HG03045 (cell line): ENCODE results near the gene CPED1.

Experiments used
- ATAC-seq: cut with Tn5 transposase; IDR thresholded peaks from one replicate; pipeline ENCODE4 v1.9.1; 2021; ENCODE audit warnings: mild to moderate bottlenecking, moderate library complexity; ENCODE audit not compliant: unreplicated experiment

Gene CPED1

DNA sequence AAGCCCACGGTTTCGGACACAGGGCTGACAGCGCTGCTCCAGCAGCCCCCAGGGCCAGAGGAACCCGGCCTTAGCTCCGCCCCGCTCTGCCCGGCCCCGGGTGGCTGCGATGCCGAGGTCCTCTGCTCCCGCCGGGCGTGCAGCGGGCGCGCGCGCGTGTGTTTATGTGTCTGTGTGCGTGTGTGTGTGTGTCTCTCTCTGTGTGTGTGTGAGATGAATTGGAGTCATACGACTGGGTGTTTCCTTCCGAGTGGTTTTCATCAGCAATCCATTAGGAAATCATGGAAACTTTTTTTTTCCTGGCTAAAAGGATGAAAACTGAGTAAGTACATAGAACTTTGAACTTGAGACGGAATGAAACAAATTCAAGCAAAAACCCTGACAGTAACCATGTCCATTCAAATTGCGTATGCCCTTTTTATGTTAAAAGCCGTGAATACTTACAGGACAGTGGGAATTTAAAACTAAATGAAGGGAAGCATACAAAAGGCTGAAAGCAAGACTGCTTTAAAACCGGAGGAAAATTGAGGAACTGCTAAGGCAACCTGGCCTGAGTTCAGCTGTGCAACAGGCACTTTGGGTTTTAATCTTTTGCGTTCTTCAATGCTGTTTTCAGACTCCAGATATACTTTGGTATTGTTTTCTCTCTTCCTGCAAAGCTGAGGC is at the start of gene CPED1:
TSS of gene CPED1 (plus strand) at position 121 of the 666 bp plus-strand sequence. CDS start 911 bp downstream, outside the sequence.
- ATAC-seq = peak; percentile 73

DNA sequence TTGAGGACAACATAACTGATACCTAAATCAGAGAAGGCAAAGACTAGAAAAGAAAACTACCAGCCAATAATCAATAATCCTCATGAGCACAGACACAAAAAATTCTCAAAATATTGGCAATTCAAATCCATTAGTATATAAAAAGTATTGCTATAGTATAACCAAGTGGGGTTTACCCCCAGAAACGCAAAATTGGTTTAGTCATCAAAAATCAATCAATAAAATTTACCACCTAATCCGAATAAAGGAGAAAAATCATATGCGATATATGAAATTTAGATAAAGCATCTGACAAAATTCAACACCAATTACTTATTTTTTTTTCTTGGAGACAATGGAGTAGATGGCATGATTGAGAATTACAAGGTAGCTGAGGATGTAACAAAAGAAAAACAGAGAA is 49.2 kb upstream of the CPED1 start:
- ATAC-seq = no peak

DNA sequence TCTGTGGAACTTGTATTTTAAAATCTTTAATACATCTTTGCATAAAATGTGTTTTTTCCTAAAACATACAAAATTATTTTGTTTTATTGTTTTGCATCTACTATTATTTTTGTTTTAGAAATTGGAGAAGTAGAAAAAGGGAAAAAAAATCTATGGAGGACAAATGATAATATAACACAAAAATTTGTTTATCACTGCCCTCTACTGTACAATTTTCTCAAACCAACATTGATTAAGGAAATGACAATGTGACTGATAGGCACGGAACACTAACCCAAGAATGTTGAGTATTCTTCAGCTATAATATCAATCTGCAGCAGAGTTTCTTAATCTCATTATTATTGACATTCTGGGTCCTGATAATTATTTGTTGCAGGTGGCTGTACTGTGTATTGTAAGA is 47.4 kb upstream of the CPED1 start:
- no peak for ATAC-seq

DNA sequence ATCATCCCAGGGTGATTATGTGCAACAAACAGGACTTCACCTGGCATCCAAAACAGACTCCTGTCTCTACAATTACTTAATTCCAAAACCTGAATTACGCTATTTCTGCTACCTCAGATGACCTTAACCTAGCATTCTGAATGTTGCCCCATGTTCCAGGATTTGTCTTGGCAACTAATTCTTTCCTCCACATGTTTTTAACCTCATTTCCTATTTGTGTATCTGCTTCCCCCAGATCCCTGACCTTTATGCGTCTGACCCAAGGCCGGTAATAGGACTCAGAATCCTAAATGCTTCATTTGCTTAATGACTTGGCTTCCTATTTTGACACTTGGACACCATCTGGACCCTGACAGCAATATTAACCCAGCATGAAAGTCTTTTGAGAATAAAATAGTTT is 46.7 kb upstream of the CPED1 start:
- ATAC-seq = no peak

DNA sequence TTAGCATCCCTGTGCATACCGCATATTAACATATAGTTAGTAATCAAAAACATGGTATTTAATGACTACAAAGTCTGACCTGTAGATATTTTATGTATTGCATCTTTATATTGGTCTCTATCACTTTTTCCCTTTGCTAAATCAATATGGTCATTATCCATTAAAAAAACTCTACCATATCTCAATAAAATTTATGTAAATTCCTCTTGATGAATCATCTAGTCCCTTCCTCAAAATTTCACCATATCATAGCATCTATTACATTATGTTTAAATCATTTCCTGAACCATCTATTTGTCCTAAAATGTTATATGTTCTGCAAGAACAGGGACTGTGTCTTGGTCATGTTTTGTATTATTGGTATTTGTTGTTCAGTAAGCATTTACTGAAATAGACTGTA is 45.6 kb upstream of the CPED1 start:
- no peak for ATAC-seq

DNA sequence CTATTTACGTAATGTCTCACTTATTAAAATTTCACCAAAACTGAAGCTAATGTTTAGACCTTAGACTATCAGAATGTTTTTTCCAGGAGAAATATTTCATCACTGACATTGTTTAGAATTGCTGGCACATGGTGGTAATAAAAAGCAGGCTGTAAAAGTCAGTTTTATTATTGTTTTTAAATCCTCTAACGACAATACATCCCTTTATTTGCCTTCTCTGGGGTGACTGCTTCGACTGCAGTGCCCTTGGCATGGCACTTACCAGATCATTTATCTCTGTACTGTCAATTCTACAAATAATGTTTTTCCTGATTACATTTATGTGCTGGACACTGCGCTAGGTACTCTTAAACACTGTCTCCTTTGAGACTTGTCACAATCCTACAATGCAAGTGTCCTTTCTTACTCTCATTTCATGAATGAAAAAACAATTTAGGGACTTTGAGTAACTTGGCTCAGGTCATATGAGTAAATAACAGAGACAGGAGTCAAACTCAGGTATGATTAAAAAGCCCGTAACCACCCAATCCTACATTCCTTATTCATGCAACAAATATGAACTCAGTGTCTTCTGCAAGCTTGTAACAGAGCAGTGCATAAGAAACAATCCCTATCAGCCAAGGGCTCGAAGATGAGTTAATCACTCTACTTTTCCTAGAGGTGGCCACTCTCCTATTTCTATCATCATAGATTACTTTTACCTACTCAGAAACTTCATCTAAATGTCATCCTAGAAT is 43.5 kb upstream of the CPED1 start:
- ATAC-seq = no peak

DNA sequence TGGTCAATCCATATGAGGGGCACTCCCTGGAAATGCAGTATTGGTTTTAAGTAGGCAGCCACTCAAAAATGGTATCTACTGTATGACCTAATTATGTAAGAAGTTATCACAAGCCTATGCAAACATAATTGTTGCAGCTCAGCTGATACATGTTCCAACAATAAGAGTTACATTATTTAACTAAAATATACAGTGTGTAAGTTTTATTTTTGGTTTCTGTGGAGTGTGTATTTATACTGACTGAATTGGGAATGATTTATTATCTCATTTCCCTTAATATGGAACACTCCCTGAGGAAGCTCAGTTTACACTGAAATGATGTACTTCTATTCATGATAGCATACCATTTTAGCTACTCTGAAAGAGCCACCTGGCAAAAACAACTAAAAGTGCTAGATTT is 40.5 kb upstream of the CPED1 start:
- no peak for ATAC-seq

DNA sequence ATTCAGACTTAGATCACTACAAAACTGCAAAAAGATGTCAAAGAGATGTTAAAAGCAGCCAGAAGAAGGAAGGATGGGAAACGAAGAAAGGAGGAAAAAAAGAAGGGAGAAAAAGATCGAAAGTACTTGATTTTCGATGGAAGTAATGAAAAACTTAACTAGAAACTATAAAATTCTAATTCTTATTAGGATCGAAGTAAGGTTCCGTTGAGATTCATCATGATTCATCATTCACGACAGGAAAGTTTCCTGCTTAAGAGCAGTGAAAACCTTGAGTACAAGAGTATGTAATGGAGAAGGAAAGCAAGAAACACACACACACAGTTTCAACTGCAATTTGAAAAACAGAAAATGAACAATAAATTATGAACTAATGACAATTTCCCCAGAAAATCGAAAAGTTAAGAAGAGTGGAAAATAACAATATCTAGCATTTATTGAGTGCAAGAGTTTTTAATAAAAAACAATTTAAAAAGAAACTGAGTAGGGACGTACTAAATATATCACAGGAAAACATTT is 39.1 kb upstream of the CPED1 start:
- no peak for ATAC-seq

DNA sequence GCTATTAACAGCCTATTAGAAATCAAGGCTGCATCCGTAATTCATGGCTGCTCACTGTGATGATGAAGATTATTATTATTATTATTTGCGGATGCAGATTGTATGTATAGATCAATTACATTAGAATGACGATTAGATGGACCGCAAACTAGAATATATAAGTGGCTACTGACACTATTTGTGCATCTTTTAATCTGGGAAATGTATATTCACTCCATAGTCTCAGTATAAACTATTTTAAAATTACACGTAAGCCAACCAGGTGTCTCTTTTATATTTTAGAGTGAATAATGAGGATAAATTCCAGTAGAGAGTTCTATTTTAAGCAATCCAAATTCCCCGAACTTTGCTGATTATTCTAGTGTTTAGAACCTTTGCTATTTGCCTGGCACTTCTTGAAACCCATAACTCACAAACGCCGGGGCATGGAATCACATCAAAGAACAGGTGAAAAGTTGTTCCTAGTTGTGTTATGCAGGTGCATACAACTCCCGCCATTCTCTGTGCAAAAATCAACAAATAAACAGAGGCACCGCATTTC is 38.4 kb upstream of the CPED1 start:
- ATAC-seq = no peak

DNA sequence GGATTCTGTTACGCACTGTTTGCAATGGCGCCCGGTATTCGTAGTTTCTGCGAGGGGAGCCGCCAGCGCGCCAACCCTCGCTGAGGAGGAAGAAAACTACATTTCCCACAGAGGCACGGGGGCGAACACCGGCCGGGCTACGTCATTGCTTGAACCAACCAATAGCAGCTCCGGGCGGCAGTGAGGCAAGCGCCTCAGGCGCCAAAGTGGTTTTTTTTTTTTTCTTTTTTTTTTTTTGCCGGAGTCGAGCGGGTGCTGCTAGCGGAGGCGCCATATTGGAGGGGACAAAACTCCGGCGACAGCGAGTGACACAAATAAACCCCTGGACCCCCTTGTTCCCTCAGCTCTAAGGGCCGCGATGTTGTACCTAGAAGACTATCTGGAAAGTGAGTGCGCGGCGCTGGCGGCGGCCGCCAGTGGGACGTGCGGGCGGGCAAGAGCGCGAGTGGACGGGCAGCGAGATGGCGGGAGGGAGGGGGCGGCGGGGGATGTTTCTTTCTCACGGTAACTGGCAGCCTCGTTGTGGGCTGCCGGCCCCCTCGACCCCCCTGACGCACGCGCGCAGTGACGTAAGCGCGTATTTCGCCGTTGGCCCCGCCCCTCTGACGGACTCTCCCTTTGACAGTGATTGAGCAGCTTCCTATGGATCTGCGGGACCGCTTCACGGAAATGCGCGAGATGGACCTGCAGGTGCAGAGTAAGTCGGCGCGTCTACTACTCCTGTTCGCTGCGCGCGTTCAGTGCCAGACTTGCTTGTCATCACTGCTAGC is 37.8 kb upstream of the CPED1 start, which contains the start of gene ING3:
TSS of gene ING3 (plus strand) at position 239 of the 770 bp plus-strand sequence. CDS start at position 359, 120 bp downstream.
- peak; percentile 99 for ATAC-seq

DNA sequence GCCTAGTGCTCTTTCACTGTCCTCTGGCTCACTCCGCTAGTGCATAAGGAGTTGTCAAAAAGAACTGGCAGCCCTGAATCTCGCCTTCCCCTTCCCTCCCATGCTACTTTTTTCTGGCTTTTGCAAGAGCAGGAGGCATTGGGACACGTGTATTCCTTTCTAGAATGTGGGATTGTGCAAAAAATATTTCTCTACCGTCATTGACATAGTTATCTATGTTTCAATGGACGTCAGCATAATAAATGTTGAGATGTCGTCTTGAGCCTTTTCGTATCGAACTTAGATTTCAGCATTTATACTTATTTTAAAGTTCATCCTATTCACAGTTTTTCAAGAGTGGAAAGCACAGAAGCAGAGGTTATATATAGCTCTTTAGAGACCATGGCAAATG is 37.2 kb upstream of the CPED1 start:
- no peak for ATAC-seq

DNA sequence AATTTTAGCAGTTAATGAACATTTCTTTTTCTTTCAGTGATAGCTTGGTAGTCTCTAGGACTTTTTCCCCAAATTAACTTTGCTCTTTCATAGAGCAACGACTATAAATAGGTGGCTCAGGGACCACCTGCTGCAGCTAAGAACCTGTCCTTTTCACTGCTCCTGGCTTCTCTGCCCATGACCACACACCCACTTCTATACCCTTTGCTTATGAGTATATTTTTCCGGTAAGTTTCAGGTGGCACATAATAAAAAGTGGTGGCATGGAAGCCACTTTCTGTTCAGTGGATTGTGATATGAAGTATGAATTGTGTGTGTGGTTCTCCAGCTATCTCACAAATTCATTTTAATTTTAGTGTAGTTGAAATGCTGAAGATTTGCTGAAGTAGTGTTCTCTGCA is 36.7 kb upstream of the CPED1 start:
- no peak for ATAC-seq

DNA sequence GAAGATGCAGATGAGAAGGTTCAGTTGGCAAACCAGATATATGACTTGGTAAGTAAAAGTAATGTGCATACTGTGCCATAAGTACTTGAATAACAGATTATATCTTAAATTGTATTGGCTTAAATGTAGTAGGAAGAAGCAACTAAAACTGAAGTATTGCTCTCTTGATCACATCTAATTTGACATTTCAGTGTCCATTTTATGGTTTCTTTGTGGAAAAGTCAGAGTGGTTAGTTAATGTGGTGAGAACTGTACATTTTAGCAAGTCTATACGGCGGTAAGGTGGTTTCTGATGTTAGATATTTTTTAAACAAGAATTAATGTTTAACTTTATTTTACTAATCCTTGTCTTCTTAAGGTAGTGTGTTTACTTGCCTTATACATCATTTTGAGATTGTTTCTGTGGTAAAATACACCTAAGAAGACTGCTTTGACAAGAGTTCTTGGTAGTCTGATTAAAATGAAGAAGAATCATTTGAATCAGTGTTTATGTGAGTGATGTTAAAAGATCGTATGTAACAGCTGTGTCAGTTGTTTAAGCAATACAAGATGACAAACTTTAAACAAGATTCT is 32.8 kb upstream of the CPED1 start:
- no peak for ATAC-seq

DNA sequence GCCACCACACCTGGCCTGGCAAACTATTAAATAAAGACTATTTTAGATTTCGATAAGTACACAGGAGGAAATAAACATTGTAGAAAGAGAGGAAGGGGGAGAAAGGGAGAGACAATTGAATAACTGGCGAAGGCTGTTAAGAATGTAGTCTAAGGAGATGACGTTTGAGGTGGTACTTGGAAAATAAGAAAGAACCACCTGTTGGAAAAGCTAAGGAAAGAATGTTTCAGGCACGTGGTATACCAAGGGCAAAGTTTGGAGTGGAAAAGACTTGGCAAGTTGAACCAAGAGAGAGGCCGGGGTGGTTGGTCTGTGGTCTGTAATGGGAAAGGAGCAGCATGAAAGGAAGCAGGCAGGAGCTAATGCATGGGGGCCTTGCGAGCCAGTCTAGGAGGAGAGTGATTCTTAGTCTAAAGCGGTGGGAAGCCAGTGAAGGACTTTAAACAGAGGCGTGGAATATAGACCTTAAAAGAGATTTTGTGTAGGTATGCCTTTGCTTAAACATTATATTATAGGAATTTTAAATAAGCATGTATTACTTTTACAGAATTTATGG is 28.5 kb upstream of the CPED1 start:
- ATAC-seq = no peak

DNA sequence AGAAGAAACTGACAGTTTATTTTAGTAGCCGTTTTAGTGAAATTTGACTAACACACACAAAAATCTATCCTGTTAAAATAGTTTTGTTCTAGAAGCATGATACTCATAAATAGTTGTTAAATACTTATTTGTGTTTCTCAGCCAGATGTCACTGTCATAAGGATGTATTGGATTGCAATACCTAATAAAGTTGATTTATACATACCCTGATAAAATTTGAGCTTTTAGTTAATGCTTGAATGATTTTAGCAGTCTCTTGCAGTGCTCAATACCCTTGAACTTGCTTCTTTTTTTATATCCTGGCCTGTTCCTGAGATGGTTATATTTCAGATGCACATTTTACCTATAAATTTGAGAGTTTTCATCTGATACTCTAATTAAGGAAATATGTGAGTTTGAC is 27.8 kb upstream of the CPED1 start:
- ATAC-seq = no peak

DNA sequence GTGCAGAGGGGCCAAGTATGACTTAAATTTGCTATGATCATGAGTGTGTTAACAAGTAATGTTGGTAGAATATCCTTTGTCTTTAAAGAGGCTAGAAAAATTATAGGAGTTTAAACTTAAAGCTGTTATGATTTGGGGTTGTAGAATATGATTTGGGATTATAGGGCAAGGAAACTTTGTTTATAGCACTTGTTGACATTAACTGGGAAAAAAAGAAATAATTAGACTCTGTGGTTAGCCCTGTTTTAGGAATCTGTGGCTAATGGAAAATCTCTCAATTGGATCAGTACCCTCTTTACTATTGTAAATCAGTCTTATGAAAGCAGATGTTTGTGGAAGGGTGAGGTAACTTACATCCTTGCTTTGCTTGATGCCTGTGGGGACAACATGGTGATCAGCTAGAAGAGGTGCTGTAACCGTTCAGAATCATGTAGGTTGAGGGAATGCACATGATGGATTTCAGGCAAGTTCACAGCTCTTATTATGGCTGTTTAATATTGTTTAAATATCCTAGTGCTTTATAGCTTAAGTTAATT is 26.8 kb upstream of the CPED1 start:
- ATAC-seq = no peak

DNA sequence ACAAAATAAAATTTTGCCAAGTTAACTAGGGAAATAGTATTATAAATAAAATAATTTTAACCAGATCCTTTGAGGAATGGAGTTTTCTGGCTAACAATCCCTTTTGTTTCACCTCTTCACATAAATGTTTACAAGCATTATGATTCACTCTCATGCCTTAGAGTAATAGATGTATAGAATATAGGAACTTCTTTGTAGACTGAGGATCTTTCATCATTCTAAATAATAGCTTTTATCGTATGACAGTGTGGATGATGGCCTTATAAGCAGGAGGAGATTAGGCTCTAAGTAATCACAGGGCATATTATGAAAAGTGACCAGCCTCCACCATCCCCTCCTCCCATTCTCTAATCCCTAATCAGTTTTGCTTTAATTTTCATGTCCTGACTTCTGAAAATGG is 24.4 kb upstream of the CPED1 start:
- ATAC-seq = no peak

DNA sequence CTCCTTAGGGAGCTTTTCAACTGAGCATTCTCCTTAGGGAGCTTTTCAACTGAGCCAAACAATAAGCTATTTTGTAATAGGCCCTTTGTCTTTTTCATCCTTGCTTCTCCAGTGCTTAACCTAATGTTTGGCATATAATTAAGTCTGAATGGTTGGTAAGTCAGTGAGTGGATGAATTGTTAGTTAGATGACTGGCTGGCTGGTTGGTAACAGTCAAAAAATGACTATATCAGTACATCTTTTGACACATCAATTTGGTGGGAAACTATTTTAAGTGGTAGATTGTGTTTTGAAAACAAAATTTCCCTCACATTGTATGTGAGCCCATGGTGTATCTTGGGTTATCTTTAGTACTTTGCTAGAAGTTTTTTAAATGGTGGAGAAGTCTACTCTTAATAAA is 21.6 kb upstream of the CPED1 start:
- no peak for ATAC-seq

DNA sequence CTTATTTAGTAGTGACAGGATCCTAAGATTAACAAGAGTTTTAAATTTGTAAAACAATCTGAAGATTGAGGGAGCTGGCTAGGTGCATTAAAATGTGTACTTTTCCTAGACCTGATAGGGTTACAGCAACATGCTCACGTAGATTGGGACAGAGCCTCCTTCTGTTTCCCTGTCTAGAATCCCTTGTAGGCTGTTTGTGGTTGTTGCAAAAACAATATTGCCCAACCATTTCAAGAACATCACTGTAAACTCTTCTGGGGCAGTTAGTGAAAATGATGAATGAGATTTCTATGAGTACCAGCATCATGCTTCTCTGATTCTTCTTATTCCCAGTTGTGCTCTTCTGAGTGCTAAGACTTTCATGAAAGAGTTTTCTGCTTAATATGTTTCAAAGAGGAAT is 14.7 kb upstream of the CPED1 start:
- no peak for ATAC-seq

DNA sequence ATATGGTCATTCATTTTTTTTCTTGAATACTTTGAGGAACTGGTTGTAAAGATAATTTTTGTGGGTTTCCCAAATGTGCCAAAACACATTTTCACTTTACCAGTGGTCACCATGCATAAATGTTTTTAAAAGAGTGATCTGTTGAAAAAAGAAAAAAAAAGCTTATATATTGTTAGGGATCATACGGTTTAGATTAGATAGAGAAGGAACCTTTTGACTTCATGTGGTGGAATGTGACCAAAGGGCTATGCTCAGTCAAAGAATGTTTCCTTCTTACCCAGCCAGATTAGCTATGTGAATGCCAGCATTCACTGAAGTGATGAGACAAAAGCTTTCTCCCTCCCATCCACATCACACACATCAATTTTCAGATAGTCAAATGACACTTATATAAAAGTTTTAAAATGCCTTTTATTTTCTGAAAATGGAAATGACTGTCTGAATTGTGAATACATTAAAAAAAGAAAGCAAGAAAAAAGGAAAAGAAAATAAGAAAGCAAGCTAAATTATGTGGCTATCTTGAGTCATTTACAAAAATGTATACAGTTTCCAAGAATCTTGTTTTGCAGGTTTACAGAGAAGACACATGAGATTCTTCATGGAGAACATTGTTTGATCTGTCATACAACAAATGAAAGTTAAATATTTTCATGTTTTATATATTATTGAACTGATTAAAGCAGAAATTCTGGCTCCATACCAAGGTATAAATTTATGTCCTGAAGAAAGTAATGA is 8.6 kb upstream of the CPED1 start:
- no peak for ATAC-seq
